Esophagus muscularis mucosa (tissue), 4 donors: ENCODE data around the gene PSMD11. TPM values are rescaled to one million over a fixed set of nuclear protein-coding genes. Genes with fewer than 3 reads are reported as not detected.

Source experiments
- DNase-seq: peaks from one replicate; pipeline ENCODE4 v3.0.0-alpha.2; 2017; ENCODE audit errors: extremely low spot score
- H3K27ac ChIP-seq, 4 donors: fragments of 200-600 bp; sonication (generic); replicated peaks in 1 of 4; 1 replicate in 3 of 4; 2 replicates in 1 of 4; pipeline ENCODE4 v1.5.1; 2016 to 2019; ENCODE audit warnings: mild to moderate bottlenecking in 1 of 4
- H3K27me3 ChIP-seq, 4 donors: fragments of 200-600 bp; sonication (generic); one replicate each; pipeline versions ENCODE4 v1.5.1 to v1.6.0; 2016 to 2019
- H3K36me3 ChIP-seq, 4 donors: fragments of 200-600 bp; sonication (generic); one replicate each; pipeline ENCODE4 v1.5.1; 2016 to 2019
- H3K4me1 ChIP-seq, 4 donors: fragments of 200-600 bp; sonication (generic); one replicate each; pipeline ENCODE4 v1.5.1; 2016 to 2019
- H3K4me3 ChIP-seq, 4 donors: fragments of 200-600 bp; sonication (generic); 1 replicate in 2 of 4; 2 replicates in 2 of 4; pipeline ENCODE4 v1.5.1; 2016 to 2019; ENCODE audit warnings: mild to moderate bottlenecking in 4 of 4, moderate library complexity in 1 of 4
- H3K9me3 ChIP-seq, 4 donors: fragments of 200-600 bp; sonication (generic); 1 replicate in 3 of 4; 2 replicates in 1 of 4; pipeline ENCODE4 v1.5.1; 2016 to 2019
- CTCF ChIP-seq, 3 experiments: fragments of 200-600 bp in 2 of 3; fragments of 450-650 bp in 1 of 3; sonication (generic) in 2 of 3; IDR thresholded peaks; one replicate each; pipeline ENCODE4 v1.5.1; 2017 to 2019; ENCODE audit warnings: antibody characterized with exemption in 3 of 3, mild to moderate bottlenecking in 2 of 3, moderate library complexity in 1 of 3
- EP300 ChIP-seq: sonication (generic); formaldehyde crosslinking; IDR thresholded peaks from one replicate; pipeline ENCODE4 v1.6.1; 2017; ENCODE audit warnings: antibody characterized with exemption
- POLR2A ChIP-seq: fragments of 450-650 bp; IDR thresholded peaks from one replicate; pipeline ENCODE4 v1.6.1; 2017; ENCODE audit warnings: antibody characterized with exemption, moderate library complexity, mild to moderate bottlenecking, low read depth
- POLR2AphosphoS5 ChIP-seq, 2 donors: sonication (generic); formaldehyde crosslinking; IDR thresholded peaks; one replicate each; pipeline ENCODE4 v1.6.1; 2017; ENCODE audit warnings: antibody characterized with exemption in 2 of 2
- WGBS: methylation state at CpG from one replicate; pipeline ENCODE4 v1.1.5; 2018; 5-methylcytosine and 5-hydroxymethylcytosine counted together
- intact Hi-C: fragments of 100-400 bp; cut with DNase I; formaldehyde crosslinking; loops from one replicate; pipeline ENCODE4 v1.15.1; 2023
- total RNA-seq, 4 donors: library from RNA; depleted of rRNA; stranded (reverse); fragments of >200 nt; gene quantifications; one replicate each; pipeline versions ENCODE4 v1.1.0 to v1.2.1, GENCODE V29; 2016

The PSMD11 gene
- total RNA-seq, 4 donors from 2014 or later, result 39.9 to 70.2 (median 64.7) TPM

DNA sequence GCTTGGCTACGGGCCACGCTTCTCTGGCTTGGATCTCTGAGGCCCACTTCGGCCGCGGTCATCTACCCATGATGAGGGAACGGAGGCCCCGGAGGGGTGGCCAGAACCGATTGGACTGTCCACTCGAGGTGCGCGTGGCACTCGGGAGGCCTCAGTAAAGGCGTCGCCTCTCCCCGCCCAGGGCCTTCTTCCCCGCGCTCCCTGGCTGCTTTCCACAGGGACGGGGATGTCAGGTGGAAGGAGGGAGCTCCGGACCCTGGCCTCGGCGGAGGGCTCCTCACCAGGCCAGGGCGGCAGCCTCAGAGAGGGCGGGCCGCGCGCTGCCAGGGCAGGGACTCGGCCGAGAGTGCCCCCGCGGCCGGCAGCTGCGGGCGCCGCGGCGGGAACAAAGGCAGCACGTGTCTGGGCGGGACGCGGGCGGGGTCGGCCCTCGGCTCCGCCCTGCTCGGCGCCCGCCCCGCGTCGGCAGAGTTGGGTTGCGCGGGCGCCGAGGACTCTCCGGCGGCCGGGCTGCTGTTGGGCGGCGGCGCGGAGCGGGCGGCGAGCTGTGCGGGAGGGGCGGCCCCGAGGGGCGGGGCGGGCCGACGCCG is 41.9 kb downstream of the PSMD11 start:
- Histone ChIP-seq H3K4me1 (peaks cover 32 to 48% (median 40%) of the 10 kb centered on the region in 4 donors), H3K27me3 (no peaks in the 10 kb centered on the region), H3K4me3 (peak overlapping the region; percentile 55 to 82 (median 62)), H3K27ac (peak overlapping the region; percentile 73 to 84 (median 78)), H3K36me3 (peaks cover 15 to 19% (median 17%) of the 10 kb centered on the region in 4 donors), H3K9me3 (no peaks in the 10 kb centered on the region)
- intact Hi-C loops, result no loop called here
- WGBS, result 22% methylated on average over 13 of the region's 72 CpGs
- TF ChIP-seq POLR2AphosphoS5 (IDR thresholded peaks at IDR 0.05) (no peak), POLR2A (no peak), CTCF (IDR thresholded peaks at IDR 0.05) (no peak), EP300 (no peak)
- DNase-seq, result no peak

DNA sequence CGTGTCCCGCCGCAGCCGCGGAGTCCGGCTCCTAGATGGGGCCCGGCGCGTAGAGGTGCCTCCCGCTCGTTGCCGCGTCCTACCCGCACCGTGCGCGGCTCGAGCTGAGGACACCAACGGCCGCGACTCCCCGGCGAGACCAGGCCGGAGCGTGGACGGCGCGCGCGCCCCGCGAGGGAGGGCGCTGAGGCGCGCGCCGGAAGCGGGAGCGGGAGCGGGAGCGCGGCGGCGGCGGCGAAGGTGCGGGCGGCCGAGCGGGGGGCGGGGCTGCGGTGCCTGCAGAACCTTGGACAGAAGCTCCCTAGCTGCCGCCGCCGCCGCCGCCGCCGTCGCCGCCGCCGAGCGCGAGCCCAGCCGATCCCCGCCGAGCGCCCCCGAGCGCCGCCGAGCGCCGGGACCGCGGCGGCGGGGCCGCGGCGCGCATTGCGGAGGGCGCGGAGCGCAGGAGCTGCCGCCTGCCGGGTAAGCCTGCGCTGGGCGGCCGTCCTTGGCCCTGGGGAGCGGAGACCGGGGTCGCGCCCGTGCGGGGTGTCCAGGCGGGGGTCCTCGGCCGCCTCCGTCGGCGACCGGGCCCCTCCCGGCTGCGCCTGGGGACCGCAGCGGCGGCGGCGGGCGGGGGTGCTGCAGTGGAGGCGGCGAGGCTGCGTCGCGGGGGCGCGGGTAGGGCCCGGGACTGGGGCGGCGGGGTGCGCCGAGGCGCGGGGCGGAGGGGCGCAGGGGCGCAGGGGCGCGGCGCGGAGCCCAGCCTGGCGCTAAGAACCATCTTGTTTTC is 42.6 kb downstream of the PSMD11 start, which contains the start of gene CDK5R1:
TSS of gene CDK5R1 (plus strand) at position 293 of the 772 bp plus-strand sequence. CDS start 628 bp downstream, outside the sequence.
- peaks cover 32 to 48% (median 40%) of the 10 kb centered on the region in 4 donors for H3K4me1 ChIP-seq
- H3K9me3 ChIP-seq, result no peaks in the 10 kb centered on the region
- H3K4me3 ChIP-seq, result peak within 1 kb of the TSS; percentile 55 to 82 (median 62)
- under 1% methylated on average over 49 of the region's 135 CpGs for WGBS
- H3K27ac ChIP-seq, result peak within 1 kb of the TSS; percentile 73 to 84 (median 78)
- no peak for DNase-seq
- H3K27me3 ChIP-seq, result no peaks in the 10 kb centered on the region
- H3K36me3 ChIP-seq, result peaks cover 9 to 12% (median 10%) of the 10 kb centered on the region in 4 donors
- TF ChIP-seq CTCF (IDR thresholded peaks at IDR 0.05) (no peak), POLR2AphosphoS5 (IDR thresholded peaks at IDR 0.05) (no peak), POLR2A (no peak), EP300 (no peak)
- intact Hi-C loops, result no loop called here

DNA sequence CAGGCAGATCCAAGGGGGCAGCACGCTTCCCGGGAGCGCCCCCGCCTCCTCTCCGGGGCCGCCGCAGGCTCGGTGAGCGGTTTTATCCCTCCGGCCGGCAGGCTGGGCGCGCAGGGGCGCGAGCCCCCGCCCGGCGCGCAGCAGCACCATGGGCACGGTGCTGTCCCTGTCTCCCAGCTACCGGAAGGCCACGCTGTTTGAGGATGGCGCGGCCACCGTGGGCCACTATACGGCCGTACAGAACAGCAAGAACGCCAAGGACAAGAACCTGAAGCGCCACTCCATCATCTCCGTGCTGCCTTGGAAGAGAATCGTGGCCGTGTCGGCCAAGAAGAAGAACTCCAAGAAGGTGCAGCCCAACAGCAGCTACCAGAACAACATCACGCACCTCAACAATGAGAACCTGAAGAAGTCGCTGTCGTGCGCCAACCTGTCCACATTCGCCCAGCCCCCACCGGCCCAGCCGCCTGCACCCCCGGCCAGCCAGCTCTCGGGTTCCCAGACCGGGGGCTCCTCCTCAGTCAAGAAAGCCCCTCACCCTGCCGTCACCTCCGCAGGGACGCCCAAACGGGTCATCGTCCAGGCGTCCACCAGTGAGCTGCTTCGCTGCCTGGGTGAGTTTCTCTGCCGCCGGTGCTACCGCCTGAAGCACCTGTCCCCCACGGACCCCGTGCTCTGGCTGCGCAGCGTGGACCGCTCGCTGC is 43.3 kb downstream of the PSMD11 start:
- H3K27ac ChIP-seq, result no peak overlapping the region
- peaks cover 2 to 5% (median 3%) of the 10 kb centered on the region in 4 donors for H3K36me3 ChIP-seq
- intact Hi-C loops, result no loop called here
- TF ChIP-seq EP300, result no peak
- no peak for TF ChIP-seq POLR2AphosphoS5 (IDR thresholded peaks at IDR 0.05)
- TF ChIP-seq POLR2A, result no peak
- TF ChIP-seq CTCF (IDR thresholded peaks at IDR 0.05), result no peak
- H3K4me3 ChIP-seq, result peak overlapping the region; percentile 55 to 82 (median 62)
- no peak for DNase-seq
- 39% methylated on average over 28 of the region's 59 CpGs for WGBS
- H3K27me3 ChIP-seq, result no peaks in the 10 kb centered on the region
- H3K9me3 ChIP-seq, result no peaks in the 10 kb centered on the region
- H3K4me1 ChIP-seq, result peaks cover 32 to 47% (median 38%) of the 10 kb centered on the region in 4 donors

DNA sequence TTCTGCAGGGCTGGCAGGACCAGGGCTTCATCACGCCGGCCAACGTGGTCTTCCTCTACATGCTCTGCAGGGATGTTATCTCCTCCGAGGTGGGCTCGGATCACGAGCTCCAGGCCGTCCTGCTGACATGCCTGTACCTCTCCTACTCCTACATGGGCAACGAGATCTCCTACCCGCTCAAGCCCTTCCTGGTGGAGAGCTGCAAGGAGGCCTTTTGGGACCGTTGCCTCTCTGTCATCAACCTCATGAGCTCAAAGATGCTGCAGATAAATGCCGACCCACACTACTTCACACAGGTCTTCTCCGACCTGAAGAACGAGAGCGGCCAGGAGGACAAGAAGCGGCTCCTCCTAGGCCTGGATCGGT is 43.9 kb downstream of the PSMD11 start:
- WGBS, result 96% methylated on average over 16 of the region's 16 CpGs
- peaks cover 28 to 42% (median 33%) of the 10 kb centered on the region in 4 donors for H3K4me1 ChIP-seq
- DNase-seq, result no peak
- TF ChIP-seq POLR2A, result no peak
- TF ChIP-seq CTCF (IDR thresholded peaks at IDR 0.05), result no peak
- no peak for TF ChIP-seq POLR2AphosphoS5 (IDR thresholded peaks at IDR 0.05)
- TF ChIP-seq EP300, result no peak
- H3K9me3 ChIP-seq, result no peaks in the 10 kb centered on the region
- H3K4me3 ChIP-seq, result peak overlapping the region in 1 of 4 donors; percentile 82
- H3K27ac ChIP-seq, result no peak overlapping the region
- intact Hi-C loops, result no loop called here
- no peaks in the 10 kb centered on the region for H3K27me3 ChIP-seq
- H3K36me3 ChIP-seq, result peaks cover 0 to 3% (median 0%) of the 10 kb centered on the region in 4 donors
